Adipocyte (in vitro differentiated cells): ENCODE data around the gene ACVR2A.
A peak's percentile ranks its signal among the peaks of the same experiment; 100 is the strongest.

Source experiments
- DNase-seq: peaks from one replicate; pipeline ENCODE4 v3.0.0-alpha.2; 2015; ENCODE audit warnings: low read depth
- H3K27me3 ChIP-seq: replicated peaks from 2 replicates; pipeline ENCODE4 v1.7.0; 2013; ENCODE audit warnings: mild to moderate bottlenecking, low read length, moderate library complexity; ENCODE audit not compliant: control insufficient read depth, insufficient read depth
- H3K36me3 ChIP-seq: 2 replicates; pipeline ENCODE4 v1.7.0; 2013; ENCODE audit warnings: low read length, mild to moderate bottlenecking, moderate library complexity; ENCODE audit not compliant: control insufficient read depth, insufficient read depth, severe bottlenecking
- H3K4me1 ChIP-seq: 2 replicates; pipeline ENCODE4 v1.7.0; 2013; ENCODE audit warnings: mild to moderate bottlenecking, low read length, moderate library complexity; ENCODE audit not compliant: control insufficient read depth, insufficient read depth
- H3K4me3 ChIP-seq: 2 replicates; pipeline ENCODE4 v1.7.0; 2013; ENCODE audit warnings: mild to moderate bottlenecking, low read length, moderate library complexity
- H3K9ac ChIP-seq: 2 replicates; pipeline ENCODE4 v1.7.0; 2013; ENCODE audit warnings: mild to moderate bottlenecking, low read length, moderate library complexity
- H3K9me3 ChIP-seq: 2 replicates; pipeline ENCODE4 v1.7.0; 2013; ENCODE audit warnings: mild to moderate bottlenecking, low read length, moderate library complexity; ENCODE audit not compliant: control insufficient read depth

ACVR2A gene

DNA sequence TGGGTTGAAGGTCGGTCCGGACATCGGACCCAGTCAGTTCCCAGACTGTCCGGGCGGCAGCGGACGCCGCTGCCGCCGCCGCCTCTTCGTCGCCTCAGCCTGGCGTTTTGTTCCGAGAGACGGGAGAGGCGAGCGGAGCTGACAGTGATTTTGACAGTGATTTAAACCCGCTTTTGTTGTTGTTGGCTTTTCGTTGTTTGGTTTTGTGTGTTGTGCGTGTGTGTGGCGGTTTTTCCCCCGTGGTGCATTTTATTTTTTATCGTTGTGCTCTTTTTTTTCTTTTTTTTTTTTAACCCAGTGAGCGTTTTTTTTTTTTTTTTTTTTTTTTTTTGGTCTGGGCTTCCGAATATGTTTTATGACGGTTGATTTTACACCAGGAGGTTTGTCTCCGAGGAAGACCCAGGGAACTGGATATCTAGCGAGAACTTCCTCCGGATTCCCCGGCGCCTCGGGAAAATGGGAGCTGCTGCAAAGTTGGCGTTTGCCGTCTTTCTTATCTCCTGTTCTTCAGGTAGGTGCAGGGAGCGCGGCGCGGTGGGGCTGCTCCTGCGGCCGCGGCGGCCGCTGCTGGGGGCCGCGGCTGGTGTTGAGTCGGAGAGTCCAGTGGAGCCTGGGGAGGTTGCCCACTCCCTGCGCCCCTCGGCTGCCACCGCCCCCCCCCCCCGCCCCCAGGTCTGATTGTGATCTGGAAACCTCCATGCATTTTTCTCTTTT lies at the start of gene ACVR2A:
TSS of gene ACVR2A (plus strand) at position 333 of the 714 bp plus-strand sequence. CDS start at position 457, 124 bp downstream.
- H3K9me3 ChIP-seq, result no peaks in the 10 kb centered on the region
- H3K27me3 ChIP-seq, result no peaks in the 10 kb centered on the region
- peaks cover 31% of the 10 kb centered on the region for H3K4me1 ChIP-seq
- H3K9ac ChIP-seq, result peak within 1 kb of the TSS; percentile 96
- DNase-seq, result no peak
- no peaks in the 10 kb centered on the region for H3K36me3 ChIP-seq
- H3K4me3 ChIP-seq, result peak within 1 kb of the TSS; percentile 96

DNA sequence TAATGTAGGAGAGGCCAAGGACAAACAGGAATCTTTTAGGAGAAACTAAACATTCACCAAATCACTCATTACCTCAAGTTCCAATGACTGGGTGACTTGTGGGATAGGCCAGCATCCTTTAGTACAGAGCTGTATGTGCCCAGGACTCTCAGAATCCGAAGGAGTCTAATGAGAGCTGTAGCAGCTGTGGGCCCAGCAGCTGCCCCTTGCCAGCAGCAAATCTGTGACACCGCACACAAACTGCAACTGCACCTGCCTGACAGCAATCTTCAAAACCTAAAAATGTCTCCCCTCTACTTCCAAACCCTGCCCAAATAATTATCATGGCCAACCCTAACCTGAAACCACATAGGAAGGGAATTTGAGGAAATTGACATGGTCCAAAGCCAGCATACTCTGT lies 44.5 kb upstream of the ACVR2A start:
- Histone ChIP-seq H3K36me3 (no peaks in the 10 kb centered on the region), H3K4me3 (no peak overlapping the region), H3K9ac (no peak overlapping the region), H3K27me3 (no peaks in the 10 kb centered on the region), H3K9me3 (no peaks in the 10 kb centered on the region), H3K4me1 (peaks cover 4% of the 10 kb centered on the region)
- no peak for DNase-seq

DNA sequence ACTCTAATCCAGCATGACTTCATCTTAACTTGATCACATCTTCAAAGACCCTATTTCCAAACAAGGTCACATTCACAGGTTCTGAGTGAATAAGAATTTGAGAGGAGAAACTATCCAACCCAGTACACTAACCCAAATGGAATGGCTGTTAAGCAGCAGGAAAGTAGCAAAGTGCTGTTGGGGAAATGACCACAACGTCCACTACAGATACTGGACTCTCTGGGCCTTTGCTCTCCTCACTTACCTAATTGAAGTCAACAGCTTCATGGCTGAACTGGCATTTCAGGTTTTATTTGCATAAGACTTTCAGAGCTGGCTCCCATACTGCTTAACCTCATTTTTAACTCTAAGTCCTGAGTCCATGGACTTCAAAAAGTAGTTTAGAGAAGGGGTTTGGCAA lies 38.0 kb upstream of the ACVR2A start:
- no peaks in the 10 kb centered on the region for H3K9me3 ChIP-seq
- no peaks in the 10 kb centered on the region for H3K36me3 ChIP-seq
- H3K4me3 ChIP-seq, result no peak overlapping the region
- H3K9ac ChIP-seq, result no peak overlapping the region
- H3K4me1 ChIP-seq, result peaks cover under 1% of the 10 kb centered on the region
- no peak for DNase-seq
- no peaks in the 10 kb centered on the region for H3K27me3 ChIP-seq

DNA sequence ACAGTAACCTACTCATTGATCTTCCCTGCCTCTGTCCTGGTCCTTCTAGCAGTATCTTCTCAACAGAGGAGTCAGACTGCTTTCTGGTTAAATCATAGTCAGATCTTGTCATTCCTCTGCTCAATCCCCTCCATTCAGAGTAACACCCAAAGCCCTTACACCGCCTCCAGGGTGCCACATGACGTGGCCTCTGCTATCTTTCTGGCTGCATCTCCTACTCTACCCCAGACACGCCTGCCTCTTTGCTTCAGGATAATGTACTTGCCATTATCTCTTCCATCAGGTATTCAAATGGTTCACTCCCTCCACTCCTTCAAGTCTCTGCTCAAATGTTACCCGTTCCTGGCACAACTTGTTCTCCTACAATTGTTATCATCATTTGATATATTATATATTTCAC lies 36.3 kb upstream of the ACVR2A start:
- no peak overlapping the region for H3K9ac ChIP-seq
- H3K4me1 ChIP-seq, result no peaks in the 10 kb centered on the region
- H3K9me3 ChIP-seq, result no peaks in the 10 kb centered on the region
- H3K4me3 ChIP-seq, result no peak overlapping the region
- no peaks in the 10 kb centered on the region for H3K27me3 ChIP-seq
- H3K36me3 ChIP-seq, result no peaks in the 10 kb centered on the region
- no peak for DNase-seq

DNA sequence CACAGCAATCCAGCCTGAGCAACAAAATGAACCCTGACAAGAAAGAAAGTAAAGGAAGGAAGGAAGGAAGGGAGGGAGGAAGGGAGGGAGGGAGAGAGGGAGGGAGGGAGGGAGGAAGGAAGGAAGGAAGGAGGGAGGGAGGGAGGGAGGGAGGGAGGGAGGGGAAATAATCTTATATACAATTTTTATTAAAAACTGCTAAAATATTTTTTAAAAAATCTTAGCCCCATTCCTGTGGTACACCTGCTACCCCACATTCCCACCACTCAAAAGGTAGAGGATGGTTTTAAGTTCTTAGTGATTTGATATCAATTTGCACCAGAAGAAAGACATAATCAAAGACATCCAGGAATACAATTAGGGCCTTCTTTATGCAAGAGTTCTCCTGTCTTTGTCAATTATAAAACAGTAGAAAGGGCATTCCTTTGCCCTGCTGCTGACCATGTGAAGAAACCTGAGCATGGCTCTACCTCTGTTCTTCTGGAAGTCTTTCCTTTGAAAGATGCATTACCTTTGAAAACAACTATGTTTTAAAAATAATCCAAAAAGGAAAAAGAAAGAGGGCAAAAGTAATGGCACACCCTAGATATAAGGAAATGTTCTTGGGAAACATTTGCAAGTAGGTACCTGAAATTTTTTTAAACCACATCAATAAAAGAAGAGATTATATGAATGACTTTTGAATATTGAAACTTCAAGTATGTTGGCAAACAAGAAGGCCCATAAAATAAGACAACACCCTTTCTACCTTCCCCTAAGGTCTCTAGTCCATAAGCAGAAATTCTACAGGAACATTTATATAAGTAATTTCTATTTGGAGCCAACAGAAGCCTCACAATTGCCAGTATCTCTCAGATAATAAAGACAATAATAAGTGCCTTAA lies 33.7 kb upstream of the ACVR2A start:
- Histone ChIP-seq H3K36me3 (no peaks in the 10 kb centered on the region), H3K4me1 (no peaks in the 10 kb centered on the region), H3K9ac (no peak overlapping the region), H3K9me3 (no peaks in the 10 kb centered on the region), H3K27me3 (no peaks in the 10 kb centered on the region), H3K4me3 (no peak overlapping the region)
- no peak for DNase-seq

DNA sequence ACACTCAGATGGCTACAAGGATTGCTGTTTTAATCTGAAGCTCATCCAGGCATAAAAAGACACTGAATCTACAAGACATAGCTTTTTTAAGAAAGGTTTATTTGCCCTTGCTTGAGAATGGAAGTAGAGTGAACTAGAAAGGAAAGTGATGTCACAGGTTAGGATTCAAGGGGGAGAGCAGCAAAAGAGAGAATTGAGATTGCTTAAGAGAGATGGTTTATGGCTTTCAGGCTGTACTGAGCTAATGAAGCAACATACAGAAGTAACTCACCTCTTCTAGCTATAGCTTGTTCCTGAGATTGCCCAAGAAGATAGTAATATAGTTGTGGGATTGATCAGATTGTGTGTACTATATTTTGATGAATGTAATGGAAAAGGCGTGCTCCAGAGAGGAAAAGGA lies 26.1 kb upstream of the ACVR2A start:
- Histone ChIP-seq H3K9me3 (no peaks in the 10 kb centered on the region), H3K27me3 (no peaks in the 10 kb centered on the region), H3K36me3 (no peaks in the 10 kb centered on the region), H3K9ac (no peak overlapping the region), H3K4me1 (no peaks in the 10 kb centered on the region), H3K4me3 (no peak overlapping the region)
- DNase-seq, result no peak

DNA sequence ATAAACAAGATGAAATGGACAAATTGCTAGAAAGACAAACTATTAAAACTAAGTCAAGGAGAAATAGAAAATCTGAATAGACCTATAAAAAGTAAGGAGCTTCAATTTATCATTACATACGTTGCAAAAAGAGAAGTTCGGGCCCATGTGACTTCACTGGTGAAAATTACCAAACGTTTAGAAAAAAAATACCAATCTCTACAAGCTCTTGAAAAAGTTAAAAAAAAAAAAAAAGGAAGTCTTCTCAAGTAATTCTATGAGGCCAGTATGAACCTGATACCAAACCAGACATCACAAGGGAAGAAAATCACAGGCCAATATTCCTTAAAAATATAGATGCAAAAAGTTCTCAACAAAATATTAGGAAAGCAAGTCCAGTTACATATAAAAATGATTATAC lies 20.2 kb upstream of the ACVR2A start:
- H3K36me3 ChIP-seq, result no peaks in the 10 kb centered on the region
- H3K4me3 ChIP-seq, result no peak overlapping the region
- H3K27me3 ChIP-seq, result no peaks in the 10 kb centered on the region
- no peaks in the 10 kb centered on the region for H3K9me3 ChIP-seq
- H3K4me1 ChIP-seq, result no peaks in the 10 kb centered on the region
- no peak for DNase-seq
- H3K9ac ChIP-seq, result no peak overlapping the region

DNA sequence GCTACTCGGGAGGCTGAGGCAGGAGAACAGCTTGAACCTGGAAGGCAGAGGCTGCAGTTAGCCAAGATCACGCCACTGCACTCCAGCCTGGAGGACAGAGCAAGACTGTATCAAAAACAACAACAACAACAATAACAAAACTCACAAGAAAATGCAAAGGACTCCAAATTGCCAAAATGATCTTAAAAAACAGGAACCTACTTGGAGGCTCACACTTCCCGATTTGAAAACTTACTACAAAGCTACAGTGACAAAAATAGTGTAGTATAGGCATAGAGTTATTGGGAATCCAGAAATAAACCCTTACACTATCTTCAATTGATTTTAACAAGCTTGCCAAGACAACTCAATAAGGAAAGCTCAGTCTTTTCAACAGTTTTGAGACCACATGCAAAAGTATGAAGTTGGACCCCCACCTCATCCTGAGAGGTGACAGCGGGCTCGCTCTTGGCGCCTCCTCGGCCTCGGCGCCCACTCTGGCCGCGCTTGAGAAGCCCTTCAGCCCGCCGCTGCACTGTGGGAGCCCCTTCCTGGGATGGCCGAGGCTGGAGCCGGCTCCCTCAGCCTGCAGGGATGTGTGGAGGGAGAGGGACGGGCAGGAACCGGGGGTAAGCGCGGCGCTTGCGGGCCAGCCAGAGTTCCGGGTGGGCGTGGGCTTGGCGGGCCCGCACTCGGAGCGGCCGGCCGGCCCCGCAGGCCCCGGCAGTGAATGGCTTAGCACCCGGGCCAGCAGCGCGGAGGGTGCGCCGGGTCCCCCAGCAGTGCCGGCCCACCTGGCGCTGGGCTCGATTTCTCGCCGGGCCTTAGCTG lies 18.3 kb upstream of the ACVR2A start:
- Histone ChIP-seq H3K36me3 (no peaks in the 10 kb centered on the region), H3K27me3 (no peaks in the 10 kb centered on the region), H3K4me1 (no peaks in the 10 kb centered on the region), H3K9ac (no peak overlapping the region), H3K9me3 (peaks cover 4% of the 10 kb centered on the region), H3K4me3 (no peak overlapping the region)
- no peak for DNase-seq

DNA sequence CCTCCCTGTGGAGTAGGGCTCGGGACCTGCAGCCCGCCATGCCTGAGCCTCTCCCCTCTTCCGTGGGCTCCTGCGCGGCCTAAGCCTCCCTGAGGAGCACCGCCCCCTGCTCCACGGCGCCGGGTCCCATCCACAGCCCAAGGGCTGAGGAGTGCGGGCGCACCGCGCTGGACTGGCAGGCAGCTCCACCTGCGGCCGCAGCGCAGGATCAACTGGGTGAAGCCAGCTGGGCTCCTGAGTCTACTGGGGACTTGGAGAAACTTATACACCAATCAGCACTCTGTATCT lies 17.8 kb upstream of the ACVR2A start:
- no peaks in the 10 kb centered on the region for H3K36me3 ChIP-seq
- H3K27me3 ChIP-seq, result no peaks in the 10 kb centered on the region
- peaks cover 4% of the 10 kb centered on the region for H3K9me3 ChIP-seq
- no peak overlapping the region for H3K9ac ChIP-seq
- H3K4me1 ChIP-seq, result no peaks in the 10 kb centered on the region
- H3K4me3 ChIP-seq, result no peak overlapping the region
- DNase-seq, result no peak

DNA sequence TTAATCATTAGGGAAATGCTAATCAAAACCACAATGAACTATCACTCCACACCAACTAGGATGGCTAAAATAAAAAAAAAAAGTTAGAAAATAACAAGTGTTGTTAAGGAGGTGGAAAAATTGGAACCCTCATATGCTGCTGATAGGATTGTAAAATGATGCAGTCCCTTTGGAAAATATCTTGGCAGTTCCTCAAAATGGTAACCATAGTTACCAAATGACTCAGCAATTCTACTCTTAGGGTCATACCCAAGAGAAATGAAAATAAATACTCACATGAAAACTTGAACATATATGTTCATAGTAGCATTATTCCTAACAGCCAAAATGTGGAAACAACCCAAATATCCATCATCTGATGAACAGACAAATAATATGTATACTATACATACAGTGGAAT lies 15.7 kb upstream of the ACVR2A start:
- Histone ChIP-seq H3K9ac (no peak overlapping the region), H3K4me3 (no peak overlapping the region), H3K36me3 (no peaks in the 10 kb centered on the region), H3K27me3 (no peaks in the 10 kb centered on the region), H3K9me3 (peaks cover 4% of the 10 kb centered on the region), H3K4me1 (no peaks in the 10 kb centered on the region)
- DNase-seq, result peak; percentile 71

DNA sequence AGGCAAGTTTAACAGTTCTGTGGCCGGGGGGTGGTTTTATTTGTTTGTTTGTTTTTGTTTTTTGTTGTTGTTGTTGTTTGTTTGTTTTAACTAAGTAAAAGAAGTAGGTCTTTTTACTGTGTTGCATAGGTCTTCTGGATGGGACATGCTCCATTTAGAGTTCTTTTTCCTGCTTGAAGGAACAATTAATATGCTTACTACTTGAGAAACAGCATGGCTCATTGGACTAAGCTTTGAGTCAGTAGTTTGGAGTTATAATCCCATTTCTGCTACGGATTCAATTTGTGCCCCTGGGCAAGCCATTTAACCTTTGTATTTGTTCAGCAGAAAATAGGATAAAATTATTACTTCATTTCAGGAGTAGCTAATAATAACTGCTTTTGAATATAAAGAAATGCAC lies 8.7 kb upstream of the ACVR2A start:
- Histone ChIP-seq H3K9me3 (no peaks in the 10 kb centered on the region), H3K4me3 (no peak overlapping the region), H3K36me3 (no peaks in the 10 kb centered on the region), H3K4me1 (no peaks in the 10 kb centered on the region), H3K27me3 (no peaks in the 10 kb centered on the region), H3K9ac (no peak overlapping the region)
- DNase-seq, result no peak
